ENCODE measurements around the gene PELI2. TPM values are rescaled to one million over a fixed set of nuclear protein-coding genes. Genes with fewer than 3 reads are reported as not detected.

PELI2 gene
- total and polyA plus RNA-seq, 2 experiments from 2014 or later, result 8.0 to 24.5 TPM

DNA sequence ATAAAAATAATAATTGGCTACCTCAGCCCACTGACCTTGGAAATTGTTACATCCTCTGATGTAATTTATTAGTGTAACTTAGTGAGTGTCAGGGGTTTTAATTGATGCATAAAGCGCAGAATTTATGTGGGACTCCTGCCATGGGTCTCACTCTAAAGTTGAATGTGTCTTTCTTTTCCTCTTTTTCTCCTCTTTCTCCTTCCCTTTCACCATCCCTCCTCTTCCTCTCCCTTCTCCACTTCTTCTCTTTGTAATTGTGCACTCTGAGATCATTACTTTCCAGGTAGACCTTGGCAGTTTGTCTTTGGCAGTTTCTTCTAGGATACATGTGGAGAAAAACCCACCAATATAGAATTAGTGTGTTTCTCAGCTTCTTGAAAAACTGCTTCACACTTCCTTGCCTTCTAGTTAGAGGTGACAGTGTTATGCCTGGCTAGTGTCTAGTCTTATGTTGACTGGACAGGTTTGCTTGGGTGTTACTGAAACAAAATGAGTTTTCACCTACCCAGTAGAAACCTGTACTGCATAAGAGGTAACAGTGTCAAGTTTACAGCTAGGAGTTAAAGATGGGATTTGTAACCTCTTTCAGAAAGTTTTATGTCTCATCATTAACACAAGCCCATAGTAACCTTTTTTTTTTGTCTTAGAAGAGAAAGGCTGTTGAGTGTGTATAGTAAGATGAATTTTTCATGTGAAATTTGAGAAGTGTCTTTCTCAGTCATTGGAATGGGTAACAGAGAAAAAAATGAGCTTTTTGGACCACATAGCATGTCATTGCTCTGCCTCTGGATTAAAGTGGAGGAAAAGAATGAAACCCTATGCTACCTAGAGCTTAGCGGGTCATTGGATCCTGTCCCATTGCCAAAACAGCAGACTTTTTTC, 18.6 kb downstream of the PELI2 start:
- DNase-seq (ENCODE audit: low spot score) (no peak), ATAC-seq (peak; percentile 17)
- H4K20me1 ChIP-seq (replicated peaks; ENCODE audit: insufficient read depth), result peaks cover 4% of the 10 kb centered on the region; the same call in 1 of the 2 replicates
- no peaks in the 10 kb centered on the region for H3K36me3 ChIP-seq (ENCODE audit: insufficient read depth)
- no peak overlapping the region; the same call in 2 of the 3 replicates for H3K4me3 Mint-ChIP-seq
- no peak overlapping the region for H3K27ac ChIP-seq (ENCODE audit: low read depth)
- no peak overlapping the region for H3K27ac Mint-ChIP-seq
- H3K9me2 ChIP-seq (ENCODE audit: insufficient read depth), result no peaks in the 10 kb centered on the region
- H3K4me3 ChIP-seq, result no peak overlapping the region
- H3K27me3 ChIP-seq (ENCODE audit: insufficient read depth), result no peaks in the 10 kb centered on the region
- no peak overlapping the region for H3K4me2 ChIP-seq
- TF ChIP-seq, protein P1, sequence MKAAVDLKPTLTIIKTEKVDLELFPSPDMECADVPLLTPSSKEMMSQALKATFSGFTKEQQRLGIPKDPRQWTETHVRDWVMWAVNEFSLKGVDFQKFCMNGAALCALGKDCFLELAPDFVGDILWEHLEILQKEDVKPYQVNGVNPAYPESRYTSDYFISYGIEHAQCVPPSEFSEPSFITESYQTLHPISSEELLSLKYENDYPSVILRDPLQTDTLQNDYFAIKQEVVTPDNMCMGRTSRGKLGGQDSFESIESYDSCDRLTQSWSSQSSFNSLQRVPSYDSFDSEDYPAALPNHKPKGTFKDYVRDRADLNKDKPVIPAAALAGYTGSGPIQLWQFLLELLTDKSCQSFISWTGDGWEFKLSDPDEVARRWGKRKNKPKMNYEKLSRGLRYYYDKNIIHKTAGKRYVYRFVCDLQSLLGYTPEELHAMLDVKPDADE (IDR thresholded peaks at IDR 0.05), result no peak
- no peak for TF ChIP-seq REST (IDR thresholded peaks at IDR 0.05; ENCODE audit: unreplicated experiment)
- TF ChIP-seq ZNF114 (CRISPR knock-in tag; IDR thresholded peaks at IDR 0.05), result no peak
- no peak for TF ChIP-seq EZH2phosphoT487 (IDR thresholded peaks at IDR 0.05; ENCODE audit: unreplicated experiment)
- no peak for TF ChIP-seq POLR2AphosphoS5 (IDR thresholded peaks at IDR 0.05; ENCODE audit: low read depth)
- TF ChIP-seq EZH2 (IDR thresholded peaks at IDR 0.05; ENCODE audit: low read depth, unreplicated experiment), result no peak
- TF ChIP-seq NANOG (IDR thresholded peaks at IDR 0.05; ENCODE audit: borderline replicate concordance), result no peak
- TF ChIP-seq ZNF462 (CRISPR knock-in tag; IDR thresholded peaks at IDR 0.05), result no peak
- TF ChIP-seq, protein P2, sequence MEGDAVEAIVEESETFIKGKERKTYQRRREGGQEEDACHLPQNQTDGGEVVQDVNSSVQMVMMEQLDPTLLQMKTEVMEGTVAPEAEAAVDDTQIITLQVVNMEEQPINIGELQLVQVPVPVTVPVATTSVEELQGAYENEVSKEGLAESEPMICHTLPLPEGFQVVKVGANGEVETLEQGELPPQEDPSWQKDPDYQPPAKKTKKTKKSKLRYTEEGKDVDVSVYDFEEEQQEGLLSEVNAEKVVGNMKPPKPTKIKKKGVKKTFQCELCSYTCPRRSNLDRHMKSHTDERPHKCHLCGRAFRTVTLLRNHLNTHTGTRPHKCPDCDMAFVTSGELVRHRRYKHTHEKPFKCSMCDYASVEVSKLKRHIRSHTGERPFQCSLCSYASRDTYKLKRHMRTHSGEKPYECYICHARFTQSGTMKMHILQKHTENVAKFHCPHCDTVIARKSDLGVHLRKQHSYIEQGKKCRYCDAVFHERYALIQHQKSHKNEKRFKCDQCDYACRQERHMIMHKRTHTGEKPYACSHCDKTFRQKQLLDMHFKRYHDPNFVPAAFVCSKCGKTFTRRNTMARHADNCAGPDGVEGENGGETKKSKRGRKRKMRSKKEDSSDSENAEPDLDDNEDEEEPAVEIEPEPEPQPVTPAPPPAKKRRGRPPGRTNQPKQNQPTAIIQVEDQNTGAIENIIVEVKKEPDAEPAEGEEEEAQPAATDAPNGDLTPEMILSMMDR (conservative IDR thresholded peaks at IDR 0.05; ENCODE audit: low read depth in 2 of 2), result no peak
- TF ChIP-seq CREB1 (CRISPR knock-in tag; IDR thresholded peaks at IDR 0.05; ENCODE audit: low read depth), result no peak
- TF ChIP-seq STAT1 (IDR thresholded peaks at IDR 0.05; ENCODE audit: unreplicated experiment), result no peak
- TF ChIP-seq ZNF331 (CRISPR knock-in tag; IDR thresholded peaks at IDR 0.05; ENCODE audit: low read depth), result no peak
- no peak for TF ChIP-seq JUNB (IDR thresholded peaks at IDR 0.05; ENCODE audit: unreplicated experiment)
- peaks cover 75% of the 10 kb centered on the region for H3K4me1 Mint-ChIP-seq
- no peak overlapping the region for H2AFZ ChIP-seq
- no peaks in the 10 kb centered on the region for H3F3A ChIP-seq (replicated peaks; ENCODE audit: low read depth)
- H3K79me2 ChIP-seq (replicated peaks; ENCODE audit: insufficient read depth), result peaks cover 98% of the 10 kb centered on the region
- no peaks in the 10 kb centered on the region for H3K36me3 Mint-ChIP-seq (ENCODE audit: low read depth)
- H3K4me1 ChIP-seq (ENCODE audit: insufficient read depth), result peaks cover 65% of the 10 kb centered on the region
- no peaks in the 10 kb centered on the region for H3K9me3 Mint-ChIP-seq
- H3K27me3 Mint-ChIP-seq (ENCODE audit: insufficient read depth, low read depth, poor library complexity), result peaks cover 2% of the 10 kb centered on the region

Data from GM23338 (cell line).